Measurements from ENCODE around the gene PRPF6.

PRPF6 gene

GRCh38 chr20:64037498-64038213 lies 56.7 kb downstream of the PRPF6 start:
- DNase-seq: peak; percentile 49

- DNase-seq: no peak
Observed at GRCh38 chr20:64038224-64038564, 57.3 kb downstream of the PRPF6 start.

- peak; percentile 87 for DNase-seq
Observed at GRCh38 chr20:64038565-64039292, 57.8 kb downstream of the PRPF6 start.

DNA sequence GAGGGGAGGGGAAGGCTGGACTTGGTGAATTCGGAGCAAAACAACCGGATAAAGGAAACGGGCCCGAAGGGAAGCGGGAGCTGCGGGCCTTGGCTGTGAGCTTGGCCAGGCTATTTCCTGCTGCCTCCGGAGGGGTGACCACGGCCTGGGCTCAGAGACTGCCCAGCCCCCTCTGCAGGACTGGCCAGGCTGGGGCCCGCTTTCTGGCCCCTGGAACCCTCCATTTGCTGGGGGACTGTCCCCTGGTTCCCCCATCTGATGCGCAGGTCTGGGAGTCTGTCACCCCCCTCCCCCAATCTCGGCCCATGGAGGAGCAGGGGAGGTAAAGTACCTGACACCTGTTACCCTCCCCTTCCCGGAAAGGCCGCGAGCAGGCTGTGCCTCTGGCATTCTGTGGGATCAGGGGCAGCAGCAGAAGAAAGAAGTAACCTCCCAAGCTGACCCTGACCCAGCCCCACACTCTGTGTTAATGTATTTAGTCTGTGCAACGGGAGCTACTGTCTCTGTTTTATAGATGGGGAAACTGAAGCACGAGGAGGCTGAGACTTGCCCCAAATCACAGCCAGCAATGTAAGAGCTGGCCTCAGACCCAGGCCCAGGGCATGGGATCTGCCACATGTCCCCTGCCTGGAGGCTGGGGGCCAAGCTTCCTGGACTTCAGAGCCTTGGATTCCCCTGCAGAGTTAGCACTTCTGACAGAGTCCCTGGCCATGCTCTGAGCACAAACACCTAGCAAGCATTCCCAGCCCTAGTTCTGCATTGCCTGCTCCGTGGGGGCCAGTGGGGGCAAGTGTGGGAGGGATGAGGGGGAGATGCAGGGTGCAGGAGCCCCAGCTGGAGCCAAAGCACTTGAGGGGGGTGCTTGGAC lies 58.6 kb downstream of the PRPF6 start:
- no peak for DNase-seq

- DNase-seq: no peak
Observed at GRCh38 chr20:64040231-64041039, 59.5 kb downstream of the PRPF6 start.

DNA sequence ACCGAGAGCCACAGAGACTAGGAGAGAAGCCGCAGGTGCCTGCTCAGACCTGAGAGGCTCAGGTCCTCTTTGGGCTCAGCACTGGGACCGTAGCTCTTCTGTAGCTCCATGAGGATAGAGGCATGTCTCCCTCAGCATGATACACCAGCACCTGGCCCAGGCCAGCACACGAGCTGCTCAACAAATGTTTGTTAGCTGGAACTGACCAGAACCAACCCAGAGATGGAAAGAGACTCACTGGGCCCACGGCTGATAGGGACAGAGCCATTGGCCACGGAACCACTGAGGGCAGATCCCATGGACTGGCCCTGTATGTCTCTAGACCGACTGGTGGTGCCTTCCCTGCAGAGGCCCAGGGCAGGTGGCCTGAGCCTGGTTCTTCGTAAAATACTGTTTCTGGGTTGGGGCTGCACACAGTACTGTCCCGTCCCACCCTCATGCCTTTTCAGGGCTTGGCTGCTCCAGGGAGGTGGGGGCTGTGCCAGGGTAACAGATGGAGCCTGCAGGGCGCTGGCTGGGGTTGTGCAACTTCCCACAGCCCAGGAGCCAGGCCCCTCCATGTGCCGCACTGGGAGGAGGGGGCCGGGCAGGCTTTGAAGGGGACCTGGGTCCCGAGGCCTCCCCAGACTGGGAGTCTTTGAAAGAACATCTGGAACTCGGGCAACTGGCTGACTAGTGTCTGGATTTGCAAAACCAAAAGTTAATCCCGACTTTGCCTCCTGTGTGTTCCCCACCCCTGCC lies 60.3 kb downstream of the PRPF6 start:
- peak; percentile 61 for DNase-seq

DNA sequence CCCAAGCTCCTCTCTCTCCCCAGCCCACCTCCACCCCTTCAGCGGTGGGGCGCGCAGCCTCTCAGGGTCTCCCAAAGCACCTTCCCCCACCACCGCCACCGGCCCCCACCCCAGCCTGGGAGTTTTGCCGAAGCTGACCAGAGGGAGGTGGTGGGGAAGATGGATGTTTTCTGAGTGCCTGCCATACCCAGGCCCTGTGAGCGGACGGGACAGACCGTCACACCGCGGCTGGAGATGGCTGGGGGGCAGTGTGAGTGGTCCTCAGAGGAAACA lies 60.8 kb downstream of the PRPF6 start:
- DNase-seq: no peak

- peak; percentile 60 for DNase-seq
Observed at GRCh38 chr20:64042054-64042781, 61.3 kb downstream of the PRPF6 start.

GRCh38 chr20:64043768-64044167 lies 62.8 kb downstream of the PRPF6 start:
- DNase-seq: no peak

DNA sequence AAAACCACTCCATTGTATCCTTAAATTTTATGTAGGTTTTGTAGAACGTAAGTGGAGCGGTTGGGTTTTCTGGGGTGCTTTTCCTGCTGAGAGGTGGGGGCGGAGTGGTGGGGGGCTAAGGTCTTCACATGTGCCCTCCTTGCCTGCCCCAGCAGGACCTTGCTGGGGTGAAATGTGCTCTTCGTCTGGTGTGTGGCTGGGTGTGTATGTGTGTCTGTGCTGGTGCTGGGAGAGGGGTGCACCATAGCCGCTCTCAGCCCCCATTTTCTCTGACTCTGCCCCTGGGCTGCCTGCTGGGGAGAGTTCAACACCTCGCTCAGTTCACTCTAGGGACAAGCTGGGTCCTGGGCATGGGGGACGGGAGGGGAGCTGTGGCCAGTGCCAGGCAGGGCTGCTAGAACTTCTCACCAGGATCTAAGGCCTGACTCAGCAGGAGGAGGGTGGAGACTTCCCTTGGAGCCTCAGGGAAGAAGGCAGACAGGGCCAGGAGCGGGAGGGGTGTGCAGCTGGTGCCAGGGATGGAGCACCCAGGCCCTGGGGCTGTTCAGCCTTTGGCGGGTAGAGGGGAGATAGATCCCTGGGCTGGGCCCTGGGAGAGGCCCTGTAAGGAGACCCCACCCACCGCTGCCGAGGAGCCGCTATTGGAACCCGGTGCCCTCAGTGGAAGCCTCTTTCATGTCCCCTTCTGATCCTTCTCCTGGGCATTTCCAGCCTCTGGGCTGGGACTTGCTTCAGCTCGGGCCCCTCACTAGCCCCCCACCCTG lies 63.7 kb downstream of the PRPF6 start:
- DNase-seq: no peak

DNA sequence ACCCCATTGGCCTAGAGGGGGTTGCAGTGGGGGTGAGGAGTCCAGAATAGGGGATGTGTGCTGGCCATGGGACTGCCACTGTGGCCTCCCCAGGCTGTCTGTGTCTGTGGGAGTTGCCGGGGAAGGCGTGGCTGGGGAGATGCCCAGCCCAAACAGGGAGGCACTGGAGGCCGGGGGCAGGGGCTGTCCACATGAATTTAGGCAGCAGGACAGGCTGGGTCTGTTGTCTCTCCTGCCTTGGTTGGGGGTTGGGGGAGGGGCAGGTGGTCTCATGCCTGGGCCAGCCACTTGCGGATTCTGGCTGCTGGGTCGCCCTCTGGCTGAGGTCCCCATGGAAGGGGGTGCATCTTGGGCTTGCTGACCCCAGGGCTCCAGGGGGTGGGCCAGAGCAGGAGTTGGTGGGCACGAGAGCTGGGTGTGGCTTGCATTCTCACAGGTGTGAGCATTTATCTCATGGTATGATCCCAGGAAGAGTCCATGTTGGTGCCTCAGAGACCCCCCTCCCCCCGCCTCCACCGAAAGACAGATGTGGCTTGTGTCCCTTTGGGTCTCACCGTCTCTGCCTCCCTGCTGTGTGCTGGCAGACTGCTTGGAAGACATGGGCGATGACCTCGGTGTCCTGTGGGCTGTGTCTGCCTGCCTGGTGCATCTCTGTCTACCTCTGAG lies 64.5 kb downstream of the PRPF6 start:
- DNase-seq: no peak

DNA sequence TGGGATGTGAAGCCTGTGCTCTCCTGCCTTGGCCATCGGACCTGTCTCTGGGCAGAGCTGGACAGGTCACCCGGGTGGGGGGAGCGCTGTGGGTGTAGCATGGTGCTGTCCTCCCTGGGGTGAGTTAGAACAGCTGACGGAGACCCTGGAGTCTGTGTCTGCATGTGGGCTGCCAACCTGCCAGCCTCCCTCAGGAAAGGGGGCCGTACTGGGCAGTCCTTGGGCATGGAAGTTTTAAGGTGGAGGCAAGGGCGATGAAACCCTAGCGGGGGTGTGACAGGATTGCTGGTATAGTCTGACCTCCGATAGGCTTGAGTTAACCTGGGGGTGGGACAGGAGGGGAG lies 66.1 kb downstream of the PRPF6 start:
- no peak for DNase-seq

DNA sequence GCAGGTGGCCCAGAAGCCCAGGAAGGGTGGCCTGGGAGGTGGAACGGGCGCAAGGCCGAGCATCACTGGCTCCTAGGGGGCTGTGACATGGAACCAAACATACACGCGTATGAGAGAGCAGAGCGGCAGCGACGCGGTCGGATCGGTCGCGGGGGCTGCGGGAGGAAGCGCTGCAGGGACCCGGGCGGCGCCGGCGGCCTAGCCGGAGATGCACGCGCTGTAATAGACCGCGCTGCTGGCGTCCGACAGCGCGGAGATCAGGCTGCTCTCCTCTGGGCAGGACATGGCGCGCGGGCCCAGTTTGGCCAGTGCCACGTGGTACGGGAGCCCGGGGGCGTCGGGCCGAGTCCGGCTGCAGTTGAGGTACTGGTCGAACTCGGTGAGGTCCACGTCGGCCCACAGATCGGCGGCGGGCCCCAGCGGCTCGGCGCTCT lies 67.1 kb downstream of the PRPF6 start:
- no peak for DNase-seq

GRCh38 chr20:64048402-64049044 lies 67.6 kb downstream of the PRPF6 start:
- no peak for DNase-seq

DNA sequence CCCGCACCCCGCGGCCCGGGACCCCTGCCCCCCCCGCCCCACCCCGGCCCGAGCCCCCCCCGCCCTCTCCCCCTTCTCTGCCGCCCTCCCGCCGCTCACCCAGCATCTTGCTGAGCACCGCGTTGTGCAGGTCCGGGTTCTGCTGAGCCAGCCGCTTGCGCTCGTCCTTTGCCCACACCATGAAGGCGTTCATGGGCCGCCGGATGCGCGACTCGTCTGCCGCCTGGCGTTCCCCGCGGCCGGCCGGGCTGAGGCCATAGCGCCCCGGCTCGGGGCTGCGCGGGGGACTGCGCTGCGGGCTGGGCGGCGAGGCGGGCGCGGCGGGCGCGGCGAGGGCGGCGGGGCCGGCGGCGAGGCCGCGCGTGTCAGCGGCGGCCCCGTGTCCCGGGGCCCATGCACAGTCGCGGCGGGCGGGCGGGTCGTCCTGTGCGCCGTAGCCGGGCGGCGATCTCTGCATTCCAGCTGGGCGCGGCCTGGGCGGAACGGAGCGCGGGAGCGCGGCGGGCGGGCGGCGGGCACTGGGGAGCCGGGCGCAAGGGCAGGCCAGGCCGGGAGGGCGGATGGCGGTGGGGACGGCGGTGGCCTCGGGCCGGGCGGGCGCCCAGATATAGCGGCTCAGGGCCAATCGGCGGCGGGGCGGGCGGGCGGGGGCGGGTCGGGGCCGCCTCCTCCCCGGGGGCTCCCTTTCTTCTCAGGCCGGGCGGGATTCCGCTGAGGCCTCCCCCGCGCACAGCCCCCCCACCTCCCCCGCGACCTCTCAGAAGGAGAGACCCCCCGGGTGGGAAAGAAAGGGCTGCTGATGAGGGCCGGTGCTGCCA lies 68.3 kb downstream of the PRPF6 start, which contains the start of gene SOX18:
Gene SOX18, minus strand, starts transcription at position 580 of the 818 bp plus-strand sequence. Its CDS starts 123 bp downstream, at position 457.
- DNase-seq: peak; percentile 75

DNA sequence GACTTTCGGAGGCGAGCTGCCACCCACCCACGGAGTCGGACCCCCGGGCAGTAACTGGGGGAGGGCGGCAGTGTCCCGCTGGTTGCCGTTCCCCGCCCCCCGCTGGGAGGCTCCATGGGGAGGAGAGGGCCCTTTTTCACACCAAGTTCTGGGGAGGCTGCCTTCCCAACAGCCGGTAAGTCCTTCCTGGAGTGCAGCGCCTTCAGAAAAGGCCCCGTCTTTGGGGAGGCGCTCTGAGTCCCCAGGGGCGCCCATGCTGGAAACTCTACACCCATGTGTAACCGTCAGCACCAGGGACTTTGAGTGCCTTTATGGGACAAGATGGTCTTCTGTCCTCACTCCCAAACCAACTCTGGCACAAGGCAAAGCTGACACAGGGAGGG lies 68.9 kb downstream of the PRPF6 start:
- DNase-seq: no peak

DNA sequence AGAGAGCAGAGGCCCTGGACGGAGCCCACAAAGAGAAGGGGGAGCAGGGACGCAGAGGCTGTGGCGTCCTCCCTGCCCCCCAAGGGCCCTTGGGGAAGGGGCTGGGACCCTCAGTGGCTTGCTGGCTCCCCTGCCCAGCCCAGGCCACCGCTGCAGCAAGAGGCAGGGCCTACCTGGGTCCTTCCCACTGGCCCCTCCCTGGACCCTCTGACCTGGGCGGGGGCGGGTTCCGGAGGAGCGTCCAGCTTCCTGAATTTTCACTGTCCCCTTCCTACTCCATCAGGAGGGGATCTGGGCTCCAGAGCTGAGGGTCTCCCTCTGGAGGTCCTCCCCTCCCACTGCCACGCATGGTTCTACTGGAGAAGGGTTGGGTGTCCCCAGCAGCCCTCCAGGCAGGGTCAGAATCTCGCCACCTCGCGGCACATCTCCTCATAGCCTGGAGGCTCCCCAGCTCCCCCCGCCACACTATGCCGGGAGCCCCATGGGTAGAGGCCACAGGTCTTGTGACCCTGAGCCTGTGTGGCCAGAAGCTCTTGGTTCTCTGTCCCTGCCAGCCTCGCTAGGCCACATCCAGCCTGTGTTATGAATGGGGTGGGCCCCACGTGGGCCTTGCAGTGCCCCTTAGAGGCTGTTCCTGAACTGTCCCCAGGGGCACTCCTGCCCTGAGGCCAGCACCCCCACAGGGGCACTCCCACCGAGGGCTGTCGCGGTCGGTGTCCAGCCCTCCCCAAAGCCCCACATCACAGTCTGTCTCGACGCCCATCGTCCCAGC lies 69.5 kb downstream of the PRPF6 start:
- DNase-seq: peak; percentile 54

- no peak for DNase-seq
Observed at GRCh38 chr20:64051033-64051452, 70.1 kb downstream of the PRPF6 start.

Measured in hematopoietic multipotent progenitor cell treated with erythropoietin and hydrocortisone succinate and interleukin-3 and kit ligand, for 4 days (in vitro differentiated cells).